ENCODE results near the gene CCDC68. TPM values are rescaled to one million over a fixed set of nuclear protein-coding genes. Genes with fewer than 3 reads are reported as not detected.

CCDC68 gene
- not detected in 3 replicates for total RNA-seq

- Mint-ChIP-seq H3K4me1 (peaks cover 10% of the 10 kb centered on the region), H3K9me3 (no peaks in the 10 kb centered on the region), H3K4me3 (no peak within 1 kb of the TSS), H3K27ac (no peak within 1 kb of the TSS), H3K27me3 (ENCODE audit: low read depth) (no peaks in the 10 kb centered on the region), H3K36me3 (no peaks in the 10 kb centered on the region)
- no peak for DNase-seq (ENCODE audit: low spot score in 2 of 2, unreplicated experiment in 2 of 2)
- no peak for TF ChIP-seq CTCF (IDR thresholded peaks at IDR 0.05; ENCODE audit: unreplicated experiment)
These were observed at the start of gene CCDC68 for GRCh38 chr18:54958704-54959625. TSS of gene CCDC68 (minus strand) at chr18:54959461. CDS start at chr18:54942791, 16,670 bp downstream.

GRCh38 chr18:55007602-55008001 lies 48.3 kb upstream of the CCDC68 start:
- no peak overlapping the region for H3K27ac Mint-ChIP-seq
- no peak overlapping the region for H3K4me3 Mint-ChIP-seq
- DNase-seq (ENCODE audit: low spot score in 2 of 2, unreplicated experiment in 2 of 2), result no peak
- no peak for TF ChIP-seq CTCF (IDR thresholded peaks at IDR 0.05; ENCODE audit: unreplicated experiment)
- H3K27me3 Mint-ChIP-seq (ENCODE audit: low read depth), result no peaks in the 10 kb centered on the region
- no peaks in the 10 kb centered on the region for H3K36me3 Mint-ChIP-seq
- H3K4me1 Mint-ChIP-seq, result no peaks in the 10 kb centered on the region
- H3K9me3 Mint-ChIP-seq, result no peaks in the 10 kb centered on the region

- no peak overlapping the region for H3K4me3 Mint-ChIP-seq
- peaks cover 2% of the 10 kb centered on the region for H3K4me1 Mint-ChIP-seq
- no peak for DNase-seq (ENCODE audit: low spot score in 2 of 2, unreplicated experiment in 2 of 2)
- no peaks in the 10 kb centered on the region for H3K9me3 Mint-ChIP-seq
- no peaks in the 10 kb centered on the region for H3K27me3 Mint-ChIP-seq (ENCODE audit: low read depth)
- no peak overlapping the region for H3K27ac Mint-ChIP-seq
- H3K36me3 Mint-ChIP-seq, result no peaks in the 10 kb centered on the region
- no peak for TF ChIP-seq CTCF (IDR thresholded peaks at IDR 0.05; ENCODE audit: unreplicated experiment)
These were observed 44.4 kb upstream of the CCDC68 start for GRCh38 chr18:55003695-55004094.

- no peaks in the 10 kb centered on the region for H3K27me3 Mint-ChIP-seq (ENCODE audit: low read depth)
- no peaks in the 10 kb centered on the region for H3K9me3 Mint-ChIP-seq
- H3K4me1 Mint-ChIP-seq, result peaks cover 2% of the 10 kb centered on the region
- DNase-seq (ENCODE audit: low spot score in 2 of 2, unreplicated experiment in 2 of 2), result no peak
- H3K27ac Mint-ChIP-seq, result no peak overlapping the region
- TF ChIP-seq CTCF (IDR thresholded peaks at IDR 0.05; ENCODE audit: unreplicated experiment), result no peak
- no peaks in the 10 kb centered on the region for H3K36me3 Mint-ChIP-seq
- no peak overlapping the region for H3K4me3 Mint-ChIP-seq
These were observed 43.0 kb upstream of the CCDC68 start for GRCh38 chr18:55002261-55002660.

GRCh38 chr18:55001394-55002024 lies 42.2 kb upstream of the CCDC68 start:
- H3K4me3 Mint-ChIP-seq, result no peak overlapping the region
- no peak overlapping the region for H3K27ac Mint-ChIP-seq
- no peak for TF ChIP-seq CTCF (IDR thresholded peaks at IDR 0.05; ENCODE audit: unreplicated experiment)

More at GRCh38 chr18:55001394-55002024, 42.2 kb upstream of the CCDC68 start:
- DNase-seq (ENCODE audit: low spot score in 2 of 2, unreplicated experiment in 2 of 2), result no peak
- no peaks in the 10 kb centered on the region for H3K9me3 Mint-ChIP-seq
- H3K4me1 Mint-ChIP-seq, result peaks cover 2% of the 10 kb centered on the region
- no peaks in the 10 kb centered on the region for H3K36me3 Mint-ChIP-seq
- H3K27me3 Mint-ChIP-seq (ENCODE audit: low read depth), result no peaks in the 10 kb centered on the region
